CD4-positive, alpha-beta T cell (primary cell): Measurements from ENCODE around the gene ACOX3. TPM values are rescaled to one million over a fixed set of nuclear protein-coding genes. Genes with fewer than 3 reads are reported as not detected.

Source experiments
- ATAC-seq: fragments of 200-7000 bp; cut with Tn5 transposase; one replicate; pipeline ENCODE4 v1.10.0; 2022; ENCODE audit warnings: mild to moderate bottlenecking; ENCODE audit not compliant: poor library complexity
- CTCF ChIA-PET: fragments of 350-600 bp; sonication (Branson Sonifier 250); formaldehyde crosslinking; loops from one replicate; lab custom pipeline; 2021; ENCODE audit warnings: antibody characterized with exemption, inconsistent platforms; lab: Charles Lee
- POLR2A ChIA-PET: fragments of 350-600 bp; sonication (Branson Sonifier 250); formaldehyde crosslinking; loops from one replicate; lab custom pipeline; 2021; ENCODE audit warnings: antibody characterized with exemption, inconsistent platforms; lab: Charles Lee
- DNase-seq, 14 experiments: peaks; one replicate each; pipeline ENCODE4 v3.0.0-alpha.2; 2013 to 2020; ENCODE audit warnings: mixed read lengths in 2 of 14
- H3K27ac ChIP-seq, 2 donors: one replicate each; pipeline versions ENCODE4 v1.5.1 to v1.7.0; 2013; ENCODE audit warnings: low read length in 2 of 2, low read depth in 1 of 2, mild to moderate bottlenecking in 1 of 2
- H3K27me3 ChIP-seq, 2 experiments: 1 replicate in 1 of 2; 2 replicates in 1 of 2; pipeline versions ENCODE4 v1.6.1 to v1.7.0; 2013; ENCODE audit warnings: low read length in 2 of 2, control low read depth in 1 of 2, mild to moderate bottlenecking in 1 of 2, moderate library complexity in 1 of 2; ENCODE audit not compliant: insufficient read depth in 2 of 2, control insufficient read depth in 1 of 2
- H3K36me3 ChIP-seq: one replicate; pipeline ENCODE4 v1.6.1; 2013; ENCODE audit warnings: low read length, control low read depth; ENCODE audit not compliant: insufficient read depth
- H3K4me1 ChIP-seq: one replicate; pipeline ENCODE4 v1.6.1; 2013; ENCODE audit warnings: low read length, control low read depth; ENCODE audit not compliant: insufficient read depth
- H3K4me3 ChIP-seq: one replicate; pipeline ENCODE4 v1.5.1; 2013; ENCODE audit warnings: mild to moderate bottlenecking, low read length, moderate library complexity
- H3K9me3 ChIP-seq, 2 experiments: 1 replicate in 1 of 2; 2 replicates in 1 of 2; pipeline versions ENCODE4 v1.6.1 to v1.7.0; 2013; ENCODE audit warnings: low read length in 2 of 2, mild to moderate bottlenecking in 2 of 2, control low read depth in 1 of 2, moderate library complexity in 1 of 2; ENCODE audit not compliant: control insufficient read depth in 1 of 2, insufficient read depth in 1 of 2
- H3K27ac Mint-ChIP-seq: one replicate; pipeline ENCODE4 v1.8.0; 2020; ENCODE audit warnings: mixed read lengths
- H3K27me3 Mint-ChIP-seq: one replicate; pipeline ENCODE4 v1.8.0; 2021; ENCODE audit warnings: mixed read lengths
- H3K36me3 Mint-ChIP-seq: one replicate; pipeline ENCODE4 v1.8.0; 2021; ENCODE audit warnings: low read depth, mixed read lengths
- H3K4me1 Mint-ChIP-seq: one replicate; pipeline ENCODE4 v1.8.0; 2021; ENCODE audit warnings: low read depth, mixed read lengths
- H3K4me3 Mint-ChIP-seq: one replicate; pipeline ENCODE4 v1.8.0; 2020; ENCODE audit warnings: mild to moderate bottlenecking, mixed read lengths
- H3K9me3 Mint-ChIP-seq: one replicate; pipeline ENCODE4 v1.8.0; 2020; ENCODE audit warnings: mixed read lengths
- intact Hi-C, 2 experiments: fragments of 100-400 bp; cut with DNase I in 1 of 2; cut with micrococcal nuclease in 1 of 2; formaldehyde crosslinking; loops; one replicate each; pipeline versions ENCODE4 v1.15.1 to v1.9.0; 2023 to 2025; cut with DNase I, micrococcal nuclease
- total RNA-seq, 174 experiments: library from RNA in 2 of 174; stranded (reverse) in 2 of 174; gene quantifications; one replicate each; pipeline ENCODE4 v1.2.3 and lab custom pipeline; 2021 to 2026
- TF ChIP-seq, protein P1 (sequence below): fragments of 200-600 bp; IDR thresholded peaks from one replicate; pipeline ENCODE4 v1.8.0; 2022; ENCODE audit warnings: antibody characterized with exemption, mild to moderate bottlenecking

ACOX3 gene
- total RNA-seq, 2 experiments from 2014 or later, result 4.9 to 6.1 TPM

DNA sequence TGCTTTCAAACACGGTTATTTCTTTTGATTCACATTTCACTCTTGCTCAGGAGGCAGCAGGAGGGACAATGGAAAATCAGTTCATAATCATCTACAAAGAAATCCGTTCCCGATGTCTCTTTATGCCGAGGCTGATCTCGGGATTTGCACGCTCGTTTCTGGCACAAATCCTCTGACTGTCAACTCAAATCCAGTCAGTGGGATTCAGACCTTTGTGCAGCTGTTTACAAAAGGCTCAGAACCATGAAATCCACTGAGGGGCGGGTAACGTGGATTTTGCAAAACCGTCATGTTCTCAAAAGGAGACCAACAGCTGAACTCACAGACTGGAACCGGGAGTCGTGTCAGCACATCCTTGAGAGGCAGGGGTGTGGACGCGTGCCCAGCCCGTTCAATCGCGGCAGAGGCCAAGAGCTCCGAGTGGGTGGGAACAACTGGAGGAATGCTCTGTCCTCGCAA, 46.4 kb downstream of the ACOX3 start:
- CTCF ChIA-PET, result no interaction called here
- Mint-ChIP-seq H3K9me3 (no peaks in the 10 kb centered on the region), H3K27me3 (no peaks in the 10 kb centered on the region), H3K36me3 (peaks cover 75% of the 10 kb centered on the region), H3K27ac (no peak overlapping the region), H3K4me3 (no peak overlapping the region), H3K4me1 (no peaks in the 10 kb centered on the region)
- no peaks in the 10 kb centered on the region for H3K27me3 ChIP-seq
- H3K36me3 ChIP-seq, result peaks cover 32% of the 10 kb centered on the region
- no peaks in the 10 kb centered on the region for H3K4me1 ChIP-seq
- TF ChIP-seq, protein P1, sequence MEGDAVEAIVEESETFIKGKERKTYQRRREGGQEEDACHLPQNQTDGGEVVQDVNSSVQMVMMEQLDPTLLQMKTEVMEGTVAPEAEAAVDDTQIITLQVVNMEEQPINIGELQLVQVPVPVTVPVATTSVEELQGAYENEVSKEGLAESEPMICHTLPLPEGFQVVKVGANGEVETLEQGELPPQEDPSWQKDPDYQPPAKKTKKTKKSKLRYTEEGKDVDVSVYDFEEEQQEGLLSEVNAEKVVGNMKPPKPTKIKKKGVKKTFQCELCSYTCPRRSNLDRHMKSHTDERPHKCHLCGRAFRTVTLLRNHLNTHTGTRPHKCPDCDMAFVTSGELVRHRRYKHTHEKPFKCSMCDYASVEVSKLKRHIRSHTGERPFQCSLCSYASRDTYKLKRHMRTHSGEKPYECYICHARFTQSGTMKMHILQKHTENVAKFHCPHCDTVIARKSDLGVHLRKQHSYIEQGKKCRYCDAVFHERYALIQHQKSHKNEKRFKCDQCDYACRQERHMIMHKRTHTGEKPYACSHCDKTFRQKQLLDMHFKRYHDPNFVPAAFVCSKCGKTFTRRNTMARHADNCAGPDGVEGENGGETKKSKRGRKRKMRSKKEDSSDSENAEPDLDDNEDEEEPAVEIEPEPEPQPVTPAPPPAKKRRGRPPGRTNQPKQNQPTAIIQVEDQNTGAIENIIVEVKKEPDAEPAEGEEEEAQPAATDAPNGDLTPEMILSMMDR, result no peak
- no peak overlapping the region for H3K4me3 ChIP-seq
- intact Hi-C loops, result no loop called here
- no peaks in the 10 kb centered on the region for H3K9me3 ChIP-seq
- DNase-seq (no peak), ATAC-seq (no peak)
- POLR2A ChIA-PET, result no interaction called here
- no peak overlapping the region for H3K27ac ChIP-seq

DNA sequence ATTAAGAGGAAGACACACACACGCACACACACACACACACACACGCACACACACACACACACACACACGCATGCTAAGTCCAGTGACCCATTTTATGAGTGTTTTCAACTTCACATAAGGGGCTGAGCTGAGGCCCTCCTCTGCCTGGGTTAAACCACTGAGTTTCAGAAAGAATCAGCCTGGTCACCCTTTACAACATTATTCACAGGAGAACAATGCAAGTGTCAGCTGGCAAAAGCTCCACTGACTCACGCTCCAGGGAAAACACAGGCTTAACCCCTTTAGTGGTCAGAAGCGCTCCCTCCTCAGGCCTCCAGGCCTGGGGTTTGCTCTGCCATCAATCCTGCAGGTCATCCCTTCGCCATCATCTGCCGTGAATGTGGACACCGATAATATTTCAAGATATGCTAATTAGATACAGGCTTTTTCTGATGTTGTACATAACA, 46.9 kb downstream of the ACOX3 start:
- Histone ChIP-seq H3K9me3 (no peaks in the 10 kb centered on the region), H3K4me3 (no peak overlapping the region), H3K4me1 (no peaks in the 10 kb centered on the region), H3K27me3 (no peaks in the 10 kb centered on the region), H3K27ac (no peak overlapping the region), H3K36me3 (peaks cover 36% of the 10 kb centered on the region)
- TF ChIP-seq, protein P1, result no peak
- Mint-ChIP-seq H3K36me3 (peaks cover 71% of the 10 kb centered on the region), H3K4me3 (no peak overlapping the region), H3K9me3 (no peaks in the 10 kb centered on the region), H3K27me3 (no peaks in the 10 kb centered on the region), H3K4me1 (no peaks in the 10 kb centered on the region), H3K27ac (no peak overlapping the region)
- DNase-seq, result no peak
- ChIA-PET CTCF (no interaction called here), POLR2A (no interaction called here)
- intact Hi-C loops, result no loop called here
- no peak for ATAC-seq

DNA sequence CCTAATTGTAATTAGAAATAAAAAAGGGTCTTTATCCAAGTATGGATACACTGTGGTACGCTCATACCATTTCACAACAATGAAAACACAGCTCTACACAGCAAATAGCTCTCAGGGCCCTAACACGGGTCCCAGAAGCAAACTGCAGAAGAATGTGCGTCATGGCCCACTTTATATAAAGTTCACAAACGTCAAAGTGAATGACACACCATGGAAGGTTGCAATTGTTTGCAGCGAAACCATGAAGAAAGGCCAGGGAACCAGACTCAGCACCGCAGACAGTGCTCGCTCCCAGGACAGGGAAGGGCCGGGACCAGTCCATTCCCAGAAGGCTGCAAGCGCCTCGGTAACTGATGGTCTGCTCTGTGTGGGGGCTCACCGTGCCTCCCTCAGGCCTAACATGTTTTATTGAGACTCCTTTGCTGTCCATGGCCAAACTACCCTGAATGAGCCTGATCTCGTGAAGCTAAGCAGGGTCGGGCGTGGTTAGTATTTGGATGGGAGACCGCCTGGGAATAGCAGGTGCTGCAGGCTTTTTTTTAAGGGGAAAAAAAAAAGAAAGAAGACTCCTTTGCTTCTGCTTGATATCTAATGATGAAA, 47.8 kb downstream of the ACOX3 start:
- TF ChIP-seq, protein P1, result no peak
- no peaks in the 10 kb centered on the region for H3K27me3 Mint-ChIP-seq
- Histone ChIP-seq H3K27ac (no peak overlapping the region), H3K4me3 (no peak overlapping the region), H3K4me1 (no peaks in the 10 kb centered on the region), H3K36me3 (peaks cover 38% of the 10 kb centered on the region), H3K27me3 (no peaks in the 10 kb centered on the region), H3K9me3 (no peaks in the 10 kb centered on the region)
- CTCF ChIA-PET, result no interaction called here
- peak in 1 of 14 experiments; percentile 34 for DNase-seq
- H3K9me3 Mint-ChIP-seq, result no peaks in the 10 kb centered on the region
- intact Hi-C loops, result no loop called here
- no peak for ATAC-seq
- H3K4me3 Mint-ChIP-seq, result no peak overlapping the region
- H3K36me3 Mint-ChIP-seq, result peaks cover 62% of the 10 kb centered on the region
- H3K4me1 Mint-ChIP-seq, result no peaks in the 10 kb centered on the region
- H3K27ac Mint-ChIP-seq, result no peak overlapping the region
- POLR2A ChIA-PET, result no interaction called here
